Liver (tissue), 9 donors: ENCODE data around the gene ZYX. TPM values are rescaled to one million over a fixed set of nuclear protein-coding genes. Genes with fewer than 3 reads are reported as not detected.

ENCODE experiments used
- DNase-seq: peaks from one replicate; pipeline ENCODE4 v3.0.0-alpha.2; 2017; ENCODE audit warnings: low spot score
- H3K27ac ChIP-seq, 2 donors: one replicate each; pipeline ENCODE4 v1.7.0; 2013; ENCODE audit warnings: inconsistent platforms in 2 of 2, low read length in 2 of 2, control low read depth in 1 of 2, low read depth in 1 of 2, mild to moderate bottlenecking in 1 of 2
- H3K27me3 ChIP-seq, 4 donors: one replicate each; pipeline versions ENCODE4 v1.6.1 to v1.7.0; 2013; ENCODE audit warnings: low read length in 3 of 4, inconsistent platforms in 1 of 4, mild to moderate bottlenecking in 1 of 4, moderate library complexity in 1 of 4; ENCODE audit not compliant: control insufficient read depth in 4 of 4, insufficient read depth in 4 of 4
- H3K36me3 ChIP-seq, 4 donors: one replicate each; pipeline versions ENCODE4 v1.6.1 to v1.7.0; 2013; ENCODE audit warnings: low read length in 3 of 4, mild to moderate bottlenecking in 3 of 4, low read depth in 1 of 4, moderate library complexity in 1 of 4; ENCODE audit not compliant: control insufficient read depth in 4 of 4, insufficient read depth in 3 of 4
- H3K4me1 ChIP-seq, 4 donors: one replicate each; pipeline versions ENCODE4 v1.6.1 to v1.7.0; 2013; ENCODE audit warnings: low read length in 3 of 4, mild to moderate bottlenecking in 3 of 4, moderate library complexity in 1 of 4; ENCODE audit not compliant: control insufficient read depth in 4 of 4, insufficient read depth in 4 of 4
- H3K4me3 ChIP-seq, 3 donors: one replicate each; pipeline versions ENCODE4 v1.6.1 to v1.7.0; 2013; ENCODE audit warnings: low read length in 3 of 3, control low read depth in 1 of 3, low read depth in 1 of 3, mild to moderate bottlenecking in 1 of 3
- H3K9ac ChIP-seq, 2 donors: one replicate each; pipeline ENCODE4 v1.7.0; 2013; ENCODE audit warnings: low read length in 2 of 2, mild to moderate bottlenecking in 2 of 2, moderate library complexity in 2 of 2, control low read depth in 1 of 2, low read depth in 1 of 2
- H3K9me3 ChIP-seq, 4 donors: one replicate each; pipeline versions ENCODE4 v1.6.1 to v1.7.0; 2013; ENCODE audit warnings: low read length in 3 of 4; ENCODE audit not compliant: control insufficient read depth in 4 of 4
- ATF3 ChIP-seq: IDR thresholded peaks from 2 replicates; pipeline ENCODE4 v1.6.1; 2016; ENCODE audit warnings: antibody characterized with exemption
- CTCF ChIP-seq: fragments of 150-350 bp; IDR thresholded peaks from 2 replicates; pipeline ENCODE4 v1.5.1; 2017; ENCODE audit warnings: improper control_type of control experiment, low read depth, low read length; ENCODE audit not compliant: missing input control
- EGR1 ChIP-seq, 2 donors: IDR thresholded peaks; 2 replicates each; pipeline ENCODE4 v1.6.1; 2016 to 2018; ENCODE audit warnings: antibody characterized with exemption in 2 of 2, low read depth in 2 of 2
- FOXA1 ChIP-seq: IDR thresholded peaks from 2 replicates; pipeline ENCODE4 v1.6.1; 2016; ENCODE audit warnings: antibody characterized with exemption
- FOXA2 ChIP-seq: IDR thresholded peaks from 2 replicates; pipeline ENCODE4 v1.6.1; 2016; ENCODE audit warnings: antibody characterized with exemption
- GABPA ChIP-seq, 2 donors: IDR thresholded peaks in 1 of 2; conservative IDR thresholded peaks in 1 of 2; 2 replicates each; pipeline ENCODE4 v1.6.1; 2016; ENCODE audit warnings: antibody characterized with exemption in 2 of 2, mild to moderate bottlenecking in 1 of 2, moderate library complexity in 1 of 2
- HNF4A ChIP-seq, 2 donors: conservative IDR thresholded peaks; 2 replicates each; pipeline ENCODE4 v1.6.1; 2016; ENCODE audit warnings: antibody characterized with exemption in 2 of 2, mild to moderate bottlenecking in 2 of 2
- HNF4G ChIP-seq: IDR thresholded peaks from 2 replicates; pipeline ENCODE4 v1.6.1; 2016; ENCODE audit warnings: antibody characterized with exemption
- JUND ChIP-seq, 2 donors: IDR thresholded peaks; 2 replicates each; pipeline ENCODE4 v1.6.1; 2016; ENCODE audit warnings: antibody characterized with exemption in 2 of 2
- MAX ChIP-seq: IDR thresholded peaks from 2 replicates; pipeline ENCODE4 v1.6.1; 2016; ENCODE audit warnings: antibody characterized with exemption
- NR2F2 ChIP-seq: IDR thresholded peaks from 2 replicates; pipeline ENCODE4 v1.6.1; 2016; ENCODE audit warnings: antibody characterized with exemption
- RAD21 ChIP-seq, 2 donors: IDR thresholded peaks; 2 replicates each; pipeline ENCODE4 v1.6.1; 2016; ENCODE audit warnings: antibody characterized with exemption in 2 of 2, mild to moderate bottlenecking in 2 of 2
- REST ChIP-seq: IDR thresholded peaks from 2 replicates; pipeline ENCODE4 v1.6.1; 2016; ENCODE audit warnings: antibody characterized with exemption, mild to moderate bottlenecking
- RXRA ChIP-seq, 2 donors: IDR thresholded peaks; 2 replicates each; pipeline ENCODE4 v1.6.1; 2017 to 2018; ENCODE audit warnings: antibody characterized with exemption in 2 of 2, mild to moderate bottlenecking in 1 of 2
- SP1 ChIP-seq: IDR thresholded peaks from 2 replicates; pipeline ENCODE4 v1.6.1; 2018; ENCODE audit warnings: antibody characterized with exemption, mild to moderate bottlenecking
- TAF1 ChIP-seq: conservative IDR thresholded peaks from 2 replicates; pipeline ENCODE4 v1.6.1; 2016; ENCODE audit warnings: antibody characterized with exemption, mild to moderate bottlenecking
- YY1 ChIP-seq: IDR thresholded peaks from 2 replicates; pipeline ENCODE4 v1.6.1; 2016; ENCODE audit warnings: antibody characterized with exemption, mild to moderate bottlenecking
- ZBTB33 ChIP-seq: IDR thresholded peaks from 2 replicates; pipeline ENCODE4 v1.6.1; 2016; ENCODE audit warnings: antibody characterized with exemption
- WGBS: extraction: QIAGEN DNeasy Blood & Tissue Kit; methylation state at CpG from one replicate; pipeline ENCODE4 v1.1.7; 2013; 5-methylcytosine and 5-hydroxymethylcytosine counted together
- polyA plus RNA-seq, 2 donors: library from polyadenylated mRNA; stranded (reverse) in 1 of 2; unstranded in 1 of 2; fragments of 200-250 nt in 1 of 2; fragments of >200 nt in 1 of 2; fragmentation: Nextera tagmentation in 1 of 2; extraction: Ambion mirVana in 1 of 2; gene quantifications; one replicate each; pipeline versions ENCODE4 v1.2.1 to v1.2.3, GENCODE V29; 2013 to 2015
- total RNA-seq, 2 donors: library from RNA; depleted of rRNA; stranded (reverse); fragments of >200 nt; gene quantifications; one replicate each; pipeline ENCODE4 v1.2.3, GENCODE V29; 2014
- donor health status: healthy.
- donor health status: healthy.
- donor health status: healthy.
- donor health status: healthy.
- donor health status: healthy.

Gene ZYX
- total and polyA plus RNA-seq, 4 donors = 15.4 to 49.7 (median 16.5) TPM

- DNase-seq = no peak
- Histone ChIP-seq H3K27ac (no peak overlapping the region), H3K9ac (no peak overlapping the region), H3K9me3 (no peaks in the 10 kb centered on the region), H3K27me3 (no peaks in the 10 kb centered on the region), H3K4me1 (peaks cover 8 to 42% (median 34%) of the 10 kb centered on the region in 4 donors), H3K4me3 (no peak overlapping the region), H3K36me3 (no peaks in the 10 kb centered on the region)
- 95% methylated on average over 4 of the region's 4 CpGs for WGBS
- TF ChIP-seq NR2F2 (no peak), RAD21 (IDR thresholded peaks at IDR 0.05) (no peak), MAX (no peak), EGR1 (IDR thresholded peaks at IDR 0.05; ENCODE audit: low read depth in 2 of 2) (no peak), FOXA2 (no peak), HNF4A (conservative IDR thresholded peaks at IDR 0.05) (no peak), SP1 (no peak), TAF1 (no peak), REST (no peak), JUND (IDR thresholded peaks at IDR 0.05) (no peak), RXRA (IDR thresholded peaks at IDR 0.05) (no peak), YY1 (no peak), HNF4G (no peak), CTCF (no peak), ATF3 (no peak), ZBTB33 (no peak), FOXA1 (no peak), GABPA (IDR thresholded peaks at IDR 0.05 in 1 of 2, conservative IDR thresholded peaks at IDR 0.05 in 1 of 2) (no peak)
Observed at GRCh38 chr7:143433759-143434158, 52.6 kb downstream of the ZYX start.
